ENCODE results near the gene DNAH6.

Gene DNAH6

DNA sequence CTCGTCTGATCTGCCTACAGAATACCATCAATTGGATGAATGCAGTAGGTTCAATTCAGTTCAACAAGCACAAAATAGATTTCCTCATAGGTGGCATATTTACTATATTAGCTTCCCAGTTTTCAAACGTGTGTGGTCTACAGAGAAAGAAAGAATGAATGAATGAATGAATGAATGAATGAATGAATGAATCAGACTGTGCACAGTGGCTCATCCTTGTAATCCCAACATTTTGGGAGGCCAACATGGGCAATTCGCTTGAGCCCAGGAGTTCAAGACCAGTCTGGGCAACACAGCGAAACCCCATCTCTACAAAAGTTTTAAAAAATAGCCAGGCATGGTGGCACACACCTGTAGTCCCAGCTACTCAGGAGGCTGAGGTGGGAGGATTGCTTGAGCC is 269.7 kb downstream of the DNAH6 start:
- DNase-seq (ENCODE audit: low read depth, low spot score) = no peak
- Histone ChIP-seq H3K4me3 (ENCODE audit: insufficient read length, low read depth) (no peak overlapping the region), H3K36me3 (ENCODE audit: insufficient read depth, insufficient read length, low read length) (no peaks in the 10 kb centered on the region), H3K27me3 (ENCODE audit: insufficient read depth, insufficient read length) (no peaks in the 10 kb centered on the region), H3K9me3 (ENCODE audit: insufficient read depth, low read length) (no peaks in the 10 kb centered on the region), H3K9ac (ENCODE audit: insufficient read length, low read depth) (no peak overlapping the region), H3K4me1 (ENCODE audit: insufficient read depth, insufficient read length) (no peaks in the 10 kb centered on the region)
- TF ChIP-seq YY1 (IDR thresholded peaks at IDR 0.05; ENCODE audit: insufficient read depth, insufficient read length) (no peak), ZNF274 (IDR thresholded peaks at IDR 0.05; ENCODE audit: low read depth, low read length) (no peak), SUZ12 (IDR thresholded peaks at IDR 0.05; ENCODE audit: extremely low read depth, insufficient read depth, insufficient read length) (no peak)

DNA sequence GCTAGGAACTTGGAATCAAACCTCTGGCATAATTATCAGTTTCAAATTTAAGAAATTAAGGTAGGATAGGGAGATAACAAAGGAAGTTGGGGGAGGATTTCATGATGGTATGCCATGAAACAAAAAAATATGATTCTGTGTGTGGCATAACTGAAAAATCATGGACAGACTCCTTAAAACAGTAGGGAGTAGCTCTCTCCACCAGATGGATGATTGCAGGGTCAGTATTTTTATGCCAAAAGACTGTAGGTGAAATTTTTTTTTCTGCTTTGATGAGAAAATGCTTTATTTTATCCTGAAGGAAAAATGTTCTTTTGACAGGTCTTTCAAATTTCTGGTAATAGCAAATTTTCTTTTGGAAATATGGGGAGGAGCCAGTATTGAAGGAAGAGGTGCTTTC is 270.3 kb downstream of the DNAH6 start:
- Histone ChIP-seq H3K9me3 (ENCODE audit: insufficient read depth, low read length) (no peaks in the 10 kb centered on the region), H3K36me3 (ENCODE audit: insufficient read depth, insufficient read length, low read length) (no peaks in the 10 kb centered on the region), H3K9ac (ENCODE audit: insufficient read length, low read depth) (no peak overlapping the region), H3K4me3 (ENCODE audit: insufficient read length, low read depth) (no peak overlapping the region), H3K4me1 (ENCODE audit: insufficient read depth, insufficient read length) (no peaks in the 10 kb centered on the region), H3K27me3 (ENCODE audit: insufficient read depth, insufficient read length) (no peaks in the 10 kb centered on the region)
- TF ChIP-seq YY1 (IDR thresholded peaks at IDR 0.05; ENCODE audit: insufficient read depth, insufficient read length) (no peak), ZNF274 (IDR thresholded peaks at IDR 0.05; ENCODE audit: low read depth, low read length) (no peak), SUZ12 (IDR thresholded peaks at IDR 0.05; ENCODE audit: extremely low read depth, insufficient read depth, insufficient read length) (no peak)
- no peak for DNase-seq (ENCODE audit: low read depth, low spot score)

DNA sequence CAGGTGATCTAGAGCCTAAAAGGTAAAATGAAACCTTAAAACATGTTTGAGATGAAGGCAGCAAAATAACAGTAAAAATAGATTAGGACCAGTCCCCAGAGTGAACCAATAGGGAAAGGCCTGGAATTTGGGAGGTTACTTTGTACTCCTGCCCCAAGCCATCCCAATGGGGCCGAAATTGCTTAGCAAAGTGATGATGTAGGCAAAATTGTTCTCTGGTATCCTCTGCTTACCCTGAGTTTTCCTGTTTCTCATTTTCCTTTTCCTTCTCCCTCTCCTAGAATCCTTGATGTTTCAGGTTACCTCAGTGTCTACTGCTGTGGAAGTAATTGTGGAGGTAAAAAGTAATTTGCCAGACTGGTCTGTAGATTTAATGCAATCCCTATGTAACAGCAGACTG is 271.7 kb downstream of the DNAH6 start:
- DNase-seq (ENCODE audit: low read depth, low spot score) = no peak
- no peak overlapping the region for H3K9ac ChIP-seq (ENCODE audit: insufficient read length, low read depth)
- no peaks in the 10 kb centered on the region for H3K27me3 ChIP-seq (ENCODE audit: insufficient read depth, insufficient read length)
- TF ChIP-seq ZNF274 (IDR thresholded peaks at IDR 0.05; ENCODE audit: low read depth, low read length) (no peak), YY1 (IDR thresholded peaks at IDR 0.05; ENCODE audit: insufficient read depth, insufficient read length) (no peak), SUZ12 (IDR thresholded peaks at IDR 0.05; ENCODE audit: extremely low read depth, insufficient read depth, insufficient read length) (no peak)
- no peaks in the 10 kb centered on the region for H3K36me3 ChIP-seq (ENCODE audit: insufficient read depth, insufficient read length, low read length)
- H3K4me3 ChIP-seq (ENCODE audit: insufficient read length, low read depth) = no peak overlapping the region
- no peaks in the 10 kb centered on the region for H3K4me1 ChIP-seq (ENCODE audit: insufficient read depth, insufficient read length)
- H3K9me3 ChIP-seq (ENCODE audit: insufficient read depth, low read length) = no peaks in the 10 kb centered on the region

DNA sequence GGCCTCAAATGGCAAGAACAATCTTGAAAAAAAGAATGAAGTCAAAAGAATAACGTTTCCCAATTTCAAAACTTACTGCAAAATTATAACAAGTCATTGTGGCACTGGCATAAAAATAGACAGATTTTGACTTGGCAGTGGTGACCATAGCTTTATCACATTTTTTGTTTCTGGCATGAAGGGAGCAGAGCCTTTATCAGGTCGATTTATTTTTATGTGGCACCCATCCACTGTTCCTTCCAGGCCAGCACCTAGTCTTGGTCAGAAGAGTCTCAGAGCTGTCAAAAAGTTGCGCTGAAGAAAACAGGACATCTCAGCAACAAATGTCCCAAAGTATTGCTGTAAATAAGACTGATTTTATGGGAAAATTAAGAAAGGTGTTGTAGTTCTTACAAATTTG is 272.2 kb downstream of the DNAH6 start:
- TF ChIP-seq SUZ12 (IDR thresholded peaks at IDR 0.05; ENCODE audit: extremely low read depth, insufficient read depth, insufficient read length) (no peak), ZNF274 (IDR thresholded peaks at IDR 0.05; ENCODE audit: low read depth, low read length) (no peak), YY1 (IDR thresholded peaks at IDR 0.05; ENCODE audit: insufficient read depth, insufficient read length) (no peak)
- Histone ChIP-seq H3K27me3 (ENCODE audit: insufficient read depth, insufficient read length) (no peaks in the 10 kb centered on the region), H3K4me1 (ENCODE audit: insufficient read depth, insufficient read length) (no peaks in the 10 kb centered on the region), H3K9ac (ENCODE audit: insufficient read length, low read depth) (no peak overlapping the region), H3K9me3 (ENCODE audit: insufficient read depth, low read length) (no peaks in the 10 kb centered on the region), H3K4me3 (ENCODE audit: insufficient read length, low read depth) (no peak overlapping the region), H3K36me3 (ENCODE audit: insufficient read depth, insufficient read length, low read length) (no peaks in the 10 kb centered on the region)
- DNase-seq (ENCODE audit: low read depth, low spot score) = no peak

DNA sequence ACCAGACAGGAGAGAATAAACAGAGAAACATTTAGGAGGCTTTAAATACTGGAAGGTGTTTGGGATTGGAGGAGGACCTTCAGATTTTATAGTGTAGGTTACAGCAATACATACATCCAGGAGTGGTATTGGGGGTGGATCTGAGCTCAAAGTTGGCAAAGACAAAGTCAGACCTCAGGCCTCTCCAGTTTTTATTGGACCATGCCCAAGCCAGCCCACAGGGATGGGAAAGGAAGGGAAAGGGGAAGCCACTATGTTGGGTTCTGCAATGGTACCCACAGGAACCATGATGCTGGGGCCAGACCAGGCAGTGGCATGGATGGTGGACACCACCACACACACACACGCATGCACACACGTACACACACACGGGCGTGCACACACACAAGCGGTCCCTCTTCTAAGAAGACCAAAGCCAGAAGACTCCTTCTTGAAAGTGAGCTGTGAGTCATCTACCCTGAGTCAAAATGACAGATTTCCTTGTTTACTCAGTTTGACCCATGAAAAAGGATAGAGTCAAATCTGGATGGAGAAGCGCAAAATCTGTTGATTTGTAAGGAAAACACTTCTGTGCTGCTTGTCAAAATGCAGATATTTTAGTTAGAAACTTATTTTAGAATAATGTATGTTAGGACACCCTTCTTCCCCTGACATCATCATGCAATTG is 276.7 kb downstream of the DNAH6 start:
- Histone ChIP-seq H3K9me3 (ENCODE audit: insufficient read depth, low read length) (no peaks in the 10 kb centered on the region), H3K36me3 (ENCODE audit: insufficient read depth, insufficient read length, low read length) (no peaks in the 10 kb centered on the region), H3K9ac (ENCODE audit: insufficient read length, low read depth) (no peak overlapping the region), H3K27me3 (ENCODE audit: insufficient read depth, insufficient read length) (no peaks in the 10 kb centered on the region), H3K4me3 (ENCODE audit: insufficient read length, low read depth) (no peak overlapping the region), H3K4me1 (ENCODE audit: insufficient read depth, insufficient read length) (no peaks in the 10 kb centered on the region)
- no peak for TF ChIP-seq YY1 (IDR thresholded peaks at IDR 0.05; ENCODE audit: insufficient read depth, insufficient read length)
- TF ChIP-seq SUZ12 (IDR thresholded peaks at IDR 0.05; ENCODE audit: extremely low read depth, insufficient read depth, insufficient read length) = no peak
- TF ChIP-seq ZNF274 (IDR thresholded peaks at IDR 0.05; ENCODE audit: low read depth, low read length) = no peak
- DNase-seq (ENCODE audit: low read depth, low spot score) = no peak

DNA sequence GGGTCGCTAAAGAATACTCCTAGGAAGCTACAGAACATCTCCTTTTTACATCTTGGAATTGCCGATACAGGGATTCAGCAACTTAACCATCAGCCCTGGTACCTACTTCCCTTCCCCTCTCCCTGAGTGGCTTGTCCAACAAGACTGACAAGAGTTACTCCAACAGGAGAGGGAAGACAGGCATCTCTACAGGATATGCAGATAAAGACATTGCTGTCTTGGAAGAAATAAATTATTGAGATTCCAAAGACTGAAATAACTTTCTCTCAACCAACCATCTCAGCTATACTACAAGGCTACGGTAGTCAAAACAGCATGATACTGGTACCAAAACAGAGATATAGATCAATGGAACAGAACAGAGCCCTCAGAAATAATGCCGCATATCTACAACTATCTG is 277.3 kb downstream of the DNAH6 start:
- Histone ChIP-seq H3K36me3 (ENCODE audit: insufficient read depth, insufficient read length, low read length) (no peaks in the 10 kb centered on the region), H3K4me1 (ENCODE audit: insufficient read depth, insufficient read length) (no peaks in the 10 kb centered on the region), H3K9me3 (ENCODE audit: insufficient read depth, low read length) (no peaks in the 10 kb centered on the region), H3K9ac (ENCODE audit: insufficient read length, low read depth) (no peak overlapping the region), H3K4me3 (ENCODE audit: insufficient read length, low read depth) (no peak overlapping the region), H3K27me3 (ENCODE audit: insufficient read depth, insufficient read length) (no peaks in the 10 kb centered on the region)
- TF ChIP-seq YY1 (IDR thresholded peaks at IDR 0.05; ENCODE audit: insufficient read depth, insufficient read length) = no peak
- TF ChIP-seq ZNF274 (IDR thresholded peaks at IDR 0.05; ENCODE audit: low read depth, low read length) = no peak
- no peak for TF ChIP-seq SUZ12 (IDR thresholded peaks at IDR 0.05; ENCODE audit: extremely low read depth, insufficient read depth, insufficient read length)
- DNase-seq (ENCODE audit: low read depth, low spot score) = no peak

DNA sequence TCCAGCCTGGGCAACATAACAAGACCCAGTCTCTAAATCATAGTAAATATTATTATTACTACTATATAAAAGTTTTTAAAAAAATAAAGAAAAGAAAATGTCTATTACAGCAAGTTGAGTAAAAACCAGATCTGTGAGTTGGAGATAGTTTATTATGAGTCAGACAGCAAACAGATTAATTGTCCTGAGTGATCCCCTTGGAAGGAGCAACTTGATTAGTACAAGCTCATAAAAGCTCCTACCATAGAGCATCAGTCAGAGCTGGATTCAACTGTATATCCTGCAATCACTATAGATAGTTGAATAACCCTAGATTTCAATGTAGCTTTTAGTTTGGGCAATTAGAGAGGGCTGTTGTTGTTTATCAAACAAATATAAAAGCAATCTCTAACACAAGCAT is 280.5 kb downstream of the DNAH6 start:
- no peak overlapping the region for H3K4me3 ChIP-seq (ENCODE audit: insufficient read length, low read depth)
- H3K9ac ChIP-seq (ENCODE audit: insufficient read length, low read depth) = no peak overlapping the region
- H3K4me1 ChIP-seq (ENCODE audit: insufficient read depth, insufficient read length) = no peaks in the 10 kb centered on the region
- DNase-seq (ENCODE audit: low read depth, low spot score) = no peak
- no peaks in the 10 kb centered on the region for H3K9me3 ChIP-seq (ENCODE audit: insufficient read depth, low read length)
- H3K36me3 ChIP-seq (ENCODE audit: insufficient read depth, insufficient read length, low read length) = no peaks in the 10 kb centered on the region
- TF ChIP-seq YY1 (IDR thresholded peaks at IDR 0.05; ENCODE audit: insufficient read depth, insufficient read length) = no peak
- no peak for TF ChIP-seq SUZ12 (IDR thresholded peaks at IDR 0.05; ENCODE audit: extremely low read depth, insufficient read depth, insufficient read length)
- TF ChIP-seq ZNF274 (IDR thresholded peaks at IDR 0.05; ENCODE audit: low read depth, low read length) = no peak
- H3K27me3 ChIP-seq (ENCODE audit: insufficient read depth, insufficient read length) = no peaks in the 10 kb centered on the region

Data from NT2/D1 (cell line).